ENCODE measurements around the gene ADAMTSL4. TPM values are rescaled to one million over a fixed set of nuclear protein-coding genes. Genes with fewer than 3 reads are reported as not detected.
A peak's percentile ranks its signal among the peaks of the same experiment; 100 is the strongest.

The ADAMTSL4 gene
- total RNA-seq = 10 to 100 TPM in 3 of 4 donors, 1 to 10 TPM in 1; 7.2 to 22.7 (median 18.0) TPM

GRCh38 chr1:150548632-150549495 is at the start of gene ADAMTSL4:
Gene ADAMTSL4 (plus strand): TSS chr1:150549408. CDS start chr1:150552289, 2,881 bp downstream.
- WGBS = under 1% methylated on average over 30 of the region's 91 CpGs
- H3K27me3 ChIP-seq = no peaks in the 10 kb centered on the region
- no peak for DNase-seq (ENCODE audit: low spot score in 2 of 2)
- peaks cover 53% of the 10 kb centered on the region for H3K4me1 ChIP-seq
- peak within 1 kb of the TSS; percentile 69 for H3K4me3 ChIP-seq
- H3K9me3 ChIP-seq = no peaks in the 10 kb centered on the region
- peak within 1 kb of the TSS; percentile 88 for H3K27ac ChIP-seq
- no peaks in the 10 kb centered on the region for H3K36me3 ChIP-seq
- TF ChIP-seq POLR2AphosphoS5 (IDR thresholded peaks at IDR 0.05) (no peak), POLR2A (IDR thresholded peaks at IDR 0.05) (no peak), EP300 (IDR thresholded peaks at IDR 0.05) (no peak)
- TF ChIP-seq, protein P1, sequence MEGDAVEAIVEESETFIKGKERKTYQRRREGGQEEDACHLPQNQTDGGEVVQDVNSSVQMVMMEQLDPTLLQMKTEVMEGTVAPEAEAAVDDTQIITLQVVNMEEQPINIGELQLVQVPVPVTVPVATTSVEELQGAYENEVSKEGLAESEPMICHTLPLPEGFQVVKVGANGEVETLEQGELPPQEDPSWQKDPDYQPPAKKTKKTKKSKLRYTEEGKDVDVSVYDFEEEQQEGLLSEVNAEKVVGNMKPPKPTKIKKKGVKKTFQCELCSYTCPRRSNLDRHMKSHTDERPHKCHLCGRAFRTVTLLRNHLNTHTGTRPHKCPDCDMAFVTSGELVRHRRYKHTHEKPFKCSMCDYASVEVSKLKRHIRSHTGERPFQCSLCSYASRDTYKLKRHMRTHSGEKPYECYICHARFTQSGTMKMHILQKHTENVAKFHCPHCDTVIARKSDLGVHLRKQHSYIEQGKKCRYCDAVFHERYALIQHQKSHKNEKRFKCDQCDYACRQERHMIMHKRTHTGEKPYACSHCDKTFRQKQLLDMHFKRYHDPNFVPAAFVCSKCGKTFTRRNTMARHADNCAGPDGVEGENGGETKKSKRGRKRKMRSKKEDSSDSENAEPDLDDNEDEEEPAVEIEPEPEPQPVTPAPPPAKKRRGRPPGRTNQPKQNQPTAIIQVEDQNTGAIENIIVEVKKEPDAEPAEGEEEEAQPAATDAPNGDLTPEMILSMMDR (IDR thresholded peaks at IDR 0.05) = no peak

GRCh38 chr1:150505431-150505830 is 43.8 kb upstream of the ADAMTSL4 start:
- peaks cover 25% of the 10 kb centered on the region for H3K4me1 ChIP-seq
- DNase-seq (ENCODE audit: low spot score in 2 of 2) = no peak
- H3K27me3 ChIP-seq = no peaks in the 10 kb centered on the region
- TF ChIP-seq POLR2A (IDR thresholded peaks at IDR 0.05) (no peak), EP300 (IDR thresholded peaks at IDR 0.05) (no peak), POLR2AphosphoS5 (IDR thresholded peaks at IDR 0.05) (no peak)
- TF ChIP-seq, protein P1 (IDR thresholded peaks at IDR 0.05) = no peak
- no peaks in the 10 kb centered on the region for H3K9me3 ChIP-seq
- WGBS = 82% methylated on average over 6 of the region's 6 CpGs
- peaks cover 56% of the 10 kb centered on the region for H3K36me3 ChIP-seq
- no peak overlapping the region for H3K27ac ChIP-seq
- no peak overlapping the region for H3K4me3 ChIP-seq

DNA sequence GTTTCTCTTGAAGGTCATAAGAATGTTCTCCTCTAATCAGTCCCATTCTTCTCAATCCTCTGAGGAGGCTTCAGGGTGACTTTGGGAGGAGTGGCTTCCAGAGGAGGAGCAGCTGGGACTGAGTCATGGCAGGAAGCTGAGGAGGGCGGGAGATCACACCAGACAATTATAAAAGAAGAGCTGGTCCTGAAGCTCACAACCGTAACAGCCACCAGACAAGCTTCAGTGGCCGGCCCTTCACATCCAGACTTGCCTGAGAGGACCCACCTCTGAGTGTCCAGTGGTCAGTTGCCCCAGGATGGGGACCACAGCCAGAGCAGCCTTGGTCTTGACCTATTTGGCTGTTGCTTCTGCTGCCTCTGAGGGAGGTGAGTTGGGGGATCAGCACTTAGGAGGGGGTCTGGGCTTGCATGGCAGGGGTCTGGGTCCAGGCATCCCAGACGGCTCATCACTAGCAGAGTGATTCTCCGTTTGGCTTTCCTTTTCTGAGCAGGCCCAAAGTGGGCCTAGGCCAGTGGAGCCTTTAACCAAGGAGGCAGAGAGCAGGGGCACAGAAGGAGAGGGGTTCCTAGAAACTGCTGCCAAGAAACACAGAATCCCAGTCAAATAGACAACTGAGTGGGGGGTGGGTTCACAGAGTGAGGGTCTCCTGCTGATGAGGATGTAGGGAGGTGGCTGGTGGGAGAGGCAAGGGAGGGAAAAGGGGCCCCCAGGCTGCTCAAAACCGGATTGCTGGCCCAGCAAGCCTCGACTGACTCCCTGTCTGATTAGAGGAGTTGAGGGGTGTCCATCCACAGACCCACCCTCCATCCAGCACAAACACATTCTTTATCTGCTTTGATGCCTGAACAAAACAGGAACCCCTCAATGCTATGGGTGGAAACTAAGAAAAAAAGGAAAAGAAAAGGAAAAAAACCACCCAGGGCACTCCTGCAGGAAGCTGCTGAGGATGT is 41.0 kb upstream of the ADAMTSL4 start, which contains the start of gene ECM1:
ECM1 (plus strand) TSS at position 198 of the 953 bp plus-strand sequence; CDS start at position 299, 101 bp downstream.
- peak; percentile 76 to 82 for DNase-seq (ENCODE audit: low spot score in 2 of 2)
- 23% methylated on average over 5 of the region's 7 CpGs for WGBS
- Histone ChIP-seq H3K27me3 (no peaks in the 10 kb centered on the region), H3K4me3 (peak within 1 kb of the TSS; percentile 49), H3K36me3 (peaks cover 50% of the 10 kb centered on the region), H3K4me1 (peaks cover 33% of the 10 kb centered on the region), H3K27ac (peak within 1 kb of the TSS; percentile 77), H3K9me3 (no peaks in the 10 kb centered on the region)
- TF ChIP-seq POLR2A (IDR thresholded peaks at IDR 0.05) (no peak), POLR2AphosphoS5 (IDR thresholded peaks at IDR 0.05) (no peak), EP300 (IDR thresholded peaks at IDR 0.05) (no peak)
- TF ChIP-seq, protein P1 (IDR thresholded peaks at IDR 0.05) = no peak

DNA sequence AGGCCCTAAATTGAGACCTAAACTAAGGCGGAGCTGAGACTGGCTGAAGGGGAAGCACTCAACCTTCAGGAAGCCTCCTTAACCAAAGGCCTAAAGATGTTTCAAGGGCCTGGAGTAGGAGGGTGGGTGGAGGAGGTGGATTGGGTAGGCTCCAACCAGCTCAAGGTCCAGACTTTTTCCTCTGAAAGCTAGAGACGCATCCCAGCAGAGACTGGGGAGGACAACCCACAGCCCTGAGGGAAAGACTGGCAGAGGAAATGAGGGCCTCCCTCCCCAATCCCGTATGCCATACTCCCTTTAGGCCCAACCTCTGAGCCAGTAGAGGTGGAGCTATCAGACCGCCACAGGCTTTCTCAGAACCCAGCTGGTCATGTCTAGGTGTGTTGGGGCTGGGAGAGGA is 40.2 kb upstream of the ADAMTSL4 start:
- no peaks in the 10 kb centered on the region for H3K9me3 ChIP-seq
- no peak overlapping the region for H3K27ac ChIP-seq
- H3K27me3 ChIP-seq = no peaks in the 10 kb centered on the region
- 64% methylated on average over 3 of the region's 4 CpGs for WGBS
- H3K36me3 ChIP-seq = peaks cover 46% of the 10 kb centered on the region
- peak overlapping the region; percentile 49 for H3K4me3 ChIP-seq
- TF ChIP-seq POLR2AphosphoS5 (IDR thresholded peaks at IDR 0.05) (no peak), POLR2A (IDR thresholded peaks at IDR 0.05) (no peak), EP300 (IDR thresholded peaks at IDR 0.05) (no peak)
- TF ChIP-seq, protein P1 (IDR thresholded peaks at IDR 0.05) = no peak
- DNase-seq (ENCODE audit: low spot score in 2 of 2) = no peak
- H3K4me1 ChIP-seq = peaks cover 39% of the 10 kb centered on the region
